HG02623 (cell line): ENCODE results near the gene LPP.

Experiments used
- ATAC-seq: cut with Tn5 transposase; IDR thresholded peaks from one replicate; pipeline ENCODE4 v1.9.1; 2021; ENCODE audit warnings: moderate library complexity; ENCODE audit not compliant: unreplicated experiment

Gene LPP

GRCh38 chr3:188168648-188169047, 14.7 kb downstream of the LPP start:
- no peak for ATAC-seq

- ATAC-seq: no peak
Measured at GRCh38 chr3:188169830-188170455, 16.0 kb downstream of the LPP start.

GRCh38 chr3:188170461-188171459, 16.8 kb downstream of the LPP start:
- ATAC-seq: no peak

GRCh38 chr3:188171682-188172467, 17.9 kb downstream of the LPP start:
- ATAC-seq: no peak

- no peak for ATAC-seq
Measured at GRCh38 chr3:188174317-188175044, 20.5 kb downstream of the LPP start.

- no peak for ATAC-seq
Measured at GRCh38 chr3:188176476-188176875, 22.5 kb downstream of the LPP start.

- ATAC-seq: no peak
Measured at GRCh38 chr3:188176884-188177283, 22.9 kb downstream of the LPP start.

- ATAC-seq: no peak
Measured at GRCh38 chr3:188177721-188178120, 23.8 kb downstream of the LPP start.

GRCh38 chr3:188178293-188178936, 24.5 kb downstream of the LPP start:
- ATAC-seq: no peak

GRCh38 chr3:188179006-188179966, 25.3 kb downstream of the LPP start:
- no peak for ATAC-seq

- ATAC-seq: no peak
Measured at GRCh38 chr3:188180114-188180513, 26.2 kb downstream of the LPP start.

- ATAC-seq: no peak
Measured at GRCh38 chr3:188183452-188183851, 29.5 kb downstream of the LPP start.

GRCh38 chr3:188184160-188184559, 30.2 kb downstream of the LPP start:
- ATAC-seq: no peak

- no peak for ATAC-seq
Measured at GRCh38 chr3:188184649-188185048, 30.7 kb downstream of the LPP start.

GRCh38 chr3:188185717-188186251, 31.8 kb downstream of the LPP start:
- no peak for ATAC-seq

- ATAC-seq: no peak
Measured at GRCh38 chr3:188187053-188187452, 33.1 kb downstream of the LPP start.

- no peak for ATAC-seq
Measured at GRCh38 chr3:188188911-188189310, 35.0 kb downstream of the LPP start.

GRCh38 chr3:188191460-188191859, 37.5 kb downstream of the LPP start:
- ATAC-seq: no peak

- ATAC-seq: no peak
Measured at GRCh38 chr3:188192034-188192433, 38.1 kb downstream of the LPP start.
